Esophagus muscularis mucosa (tissue), 4 donors: Measurements from ENCODE around the gene FRY.

ENCODE experiments used
- EP300 ChIP-seq: sonication (generic); formaldehyde crosslinking; IDR thresholded peaks from one replicate; pipeline ENCODE4 v1.6.1; 2017; ENCODE audit warnings: antibody characterized with exemption
- POLR2AphosphoS5 ChIP-seq, 2 donors: sonication (generic); formaldehyde crosslinking; IDR thresholded peaks; one replicate each; pipeline ENCODE4 v1.6.1; 2017; ENCODE audit warnings: antibody characterized with exemption in 2 of 2
- TF ChIP-seq, protein P1 (sequence below), 3 experiments: fragments of 200-600 bp in 2 of 3; fragments of 450-650 bp in 1 of 3; sonication (generic) in 2 of 3; IDR thresholded peaks; one replicate each; pipeline ENCODE4 v1.5.1; 2017 to 2019; ENCODE audit warnings: antibody characterized with exemption in 3 of 3, mild to moderate bottlenecking in 2 of 3, moderate library complexity in 1 of 3

GRCh38 chr13:32147193-32147592 is 115.6 kb downstream of the FRY start:
- TF ChIP-seq POLR2AphosphoS5 (IDR thresholded peaks at IDR 0.05) (no peak), EP300 (no peak)
- TF ChIP-seq, protein P1, sequence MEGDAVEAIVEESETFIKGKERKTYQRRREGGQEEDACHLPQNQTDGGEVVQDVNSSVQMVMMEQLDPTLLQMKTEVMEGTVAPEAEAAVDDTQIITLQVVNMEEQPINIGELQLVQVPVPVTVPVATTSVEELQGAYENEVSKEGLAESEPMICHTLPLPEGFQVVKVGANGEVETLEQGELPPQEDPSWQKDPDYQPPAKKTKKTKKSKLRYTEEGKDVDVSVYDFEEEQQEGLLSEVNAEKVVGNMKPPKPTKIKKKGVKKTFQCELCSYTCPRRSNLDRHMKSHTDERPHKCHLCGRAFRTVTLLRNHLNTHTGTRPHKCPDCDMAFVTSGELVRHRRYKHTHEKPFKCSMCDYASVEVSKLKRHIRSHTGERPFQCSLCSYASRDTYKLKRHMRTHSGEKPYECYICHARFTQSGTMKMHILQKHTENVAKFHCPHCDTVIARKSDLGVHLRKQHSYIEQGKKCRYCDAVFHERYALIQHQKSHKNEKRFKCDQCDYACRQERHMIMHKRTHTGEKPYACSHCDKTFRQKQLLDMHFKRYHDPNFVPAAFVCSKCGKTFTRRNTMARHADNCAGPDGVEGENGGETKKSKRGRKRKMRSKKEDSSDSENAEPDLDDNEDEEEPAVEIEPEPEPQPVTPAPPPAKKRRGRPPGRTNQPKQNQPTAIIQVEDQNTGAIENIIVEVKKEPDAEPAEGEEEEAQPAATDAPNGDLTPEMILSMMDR (IDR thresholded peaks at IDR 0.05), result no peak
